Ammon's horn (tissue), 1 donor: Measurements from ENCODE around the gene PEPD.
A peak's percentile ranks its signal among the peaks of the same experiment; 100 is the strongest.

Experiments
- DNase-seq: peaks from one replicate; pipeline ENCODE4 v3.0.0-alpha.2; 2016; ENCODE audit warnings: low spot score

The PEPD gene

DNA sequence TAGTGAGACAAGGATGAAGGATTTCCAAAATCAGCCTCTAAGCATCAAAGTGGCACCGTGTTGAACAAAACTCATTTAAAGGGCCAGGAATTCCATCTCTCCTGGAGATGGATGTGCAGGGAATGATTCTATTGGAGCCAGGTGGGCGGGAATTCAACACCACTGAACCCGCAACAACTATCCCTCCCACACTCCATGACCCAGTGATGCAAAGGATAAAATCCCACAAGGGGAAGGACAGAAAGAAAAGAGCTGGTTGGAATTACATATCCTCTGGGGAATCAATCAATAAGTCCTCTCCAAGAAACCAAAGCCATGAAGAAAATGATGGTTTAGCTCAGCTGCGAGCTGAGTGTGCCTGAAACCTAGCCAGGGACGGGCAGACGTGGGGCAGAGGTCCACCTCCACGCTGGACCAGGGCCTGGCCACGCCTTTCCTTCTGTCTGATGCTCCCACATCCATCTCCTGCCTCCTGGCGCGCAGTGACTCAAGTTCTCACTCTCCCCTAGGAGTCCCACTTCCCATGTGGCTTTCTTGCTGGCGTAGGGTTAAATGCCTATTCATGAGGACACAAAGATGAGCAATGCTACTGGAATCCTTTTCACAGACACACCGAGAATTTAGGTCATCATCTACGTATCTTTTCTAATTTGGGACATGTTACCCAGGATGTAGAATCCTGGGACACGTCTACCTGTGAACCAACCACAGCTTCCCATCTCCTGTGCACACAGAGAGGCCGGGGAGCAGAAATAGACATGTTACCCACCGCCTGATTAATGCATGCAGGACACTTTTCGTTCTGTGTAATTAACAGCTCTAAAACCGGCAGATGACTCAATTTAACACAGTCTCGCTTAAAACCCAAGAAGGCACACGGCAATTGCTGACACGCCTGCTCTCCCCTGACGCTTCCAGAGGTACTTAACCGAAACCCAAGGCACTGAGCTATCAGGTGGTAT lies 48.6 kb downstream of the PEPD start:
- no peak for DNase-seq

DNA sequence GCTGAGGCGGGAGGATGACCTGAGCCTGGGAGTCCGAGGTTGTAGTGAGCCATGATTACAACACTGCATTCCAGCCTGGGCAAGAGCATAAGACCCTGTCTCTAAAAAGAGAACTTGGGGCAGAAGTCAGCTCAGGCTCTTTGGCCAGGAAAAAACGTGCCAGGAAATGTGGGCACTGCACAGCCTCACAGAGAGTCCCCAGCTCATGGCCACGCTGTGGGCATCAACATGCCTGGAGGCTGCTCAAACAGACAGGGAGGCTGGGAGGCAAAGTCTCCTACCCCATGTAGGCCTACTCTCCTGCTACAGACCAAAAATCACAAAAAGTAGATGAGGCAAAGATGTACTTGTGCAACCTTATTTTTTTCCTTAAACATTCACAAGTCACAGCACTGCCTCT lies 49.4 kb downstream of the PEPD start:
- no peak for DNase-seq

DNA sequence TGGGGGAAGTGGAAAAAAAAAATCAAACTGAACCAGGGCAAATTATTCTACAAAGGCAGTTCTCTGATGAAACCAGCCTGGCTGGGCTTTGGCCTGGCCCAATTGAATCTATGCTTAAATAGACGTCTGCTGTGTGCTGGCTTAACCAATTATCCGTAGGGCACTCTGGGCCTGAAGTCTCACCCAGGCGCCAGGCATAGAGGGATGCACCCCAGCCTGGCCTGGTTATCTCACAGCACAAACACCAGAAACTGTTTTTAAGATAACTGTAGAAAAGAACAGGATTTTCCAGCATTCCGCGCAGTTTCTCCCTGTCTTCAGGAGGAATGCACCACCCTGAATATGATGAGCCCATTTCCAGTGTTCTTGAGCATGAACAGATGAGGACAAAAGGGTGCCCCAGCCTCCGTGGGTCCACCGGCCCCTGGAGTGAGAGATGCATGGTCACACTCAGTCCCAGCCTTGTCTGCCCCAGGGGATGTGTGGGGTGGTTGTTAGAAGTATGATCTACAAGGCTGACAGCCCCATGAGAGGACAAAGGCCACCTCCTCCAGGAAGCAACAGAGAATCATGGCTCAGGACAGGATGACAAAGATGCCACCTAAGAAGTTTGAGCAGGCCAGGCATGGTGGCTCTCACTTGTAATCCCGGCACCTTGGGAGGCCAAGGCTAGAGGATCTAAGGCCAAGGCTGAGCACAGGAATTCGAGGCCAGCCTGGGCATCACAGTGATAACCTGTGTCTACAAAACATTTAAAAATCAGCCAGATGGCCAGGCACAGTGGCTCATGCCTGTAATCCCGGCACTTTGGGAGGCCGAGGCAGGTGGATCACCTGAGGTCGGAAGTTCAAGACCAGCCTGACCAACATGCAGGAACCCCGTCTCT lies 50.2 kb downstream of the PEPD start:
- DNase-seq: no peak

DNA sequence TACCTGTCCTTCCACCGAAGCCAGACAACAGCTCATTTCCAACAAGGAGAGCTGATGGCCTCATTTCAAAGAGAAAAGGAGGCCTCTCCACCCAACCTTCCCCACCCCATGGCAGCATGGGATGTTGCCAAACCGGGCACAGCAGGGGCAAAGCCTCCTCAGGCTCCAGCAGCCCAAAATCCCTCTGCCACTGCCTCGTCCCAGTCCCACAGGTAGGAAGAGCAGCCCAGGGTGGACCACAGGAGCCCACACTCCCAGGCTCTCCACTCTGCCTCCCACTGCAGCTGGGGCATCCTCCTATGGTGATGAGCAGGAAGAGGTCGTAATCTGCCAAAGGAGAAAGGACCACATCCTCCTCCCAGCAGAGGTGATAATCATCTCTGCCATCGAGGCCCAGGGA lies 50.9 kb downstream of the PEPD start:
- no peak for DNase-seq

DNA sequence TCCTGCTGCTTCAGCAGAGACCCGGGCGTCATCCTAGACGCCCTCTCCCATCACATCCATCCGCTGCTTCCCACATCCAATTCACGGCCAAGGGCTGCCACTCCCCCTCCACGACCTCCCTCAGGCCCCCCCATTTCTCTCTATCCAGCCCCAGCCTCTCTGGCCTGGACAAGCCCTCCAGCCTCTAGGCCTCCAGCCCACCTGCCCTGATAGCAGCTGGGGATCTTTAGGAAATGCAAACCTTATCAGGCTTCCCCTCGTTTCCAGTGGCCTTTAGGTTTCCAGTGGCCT lies 51.6 kb downstream of the PEPD start:
- DNase-seq: no peak

DNA sequence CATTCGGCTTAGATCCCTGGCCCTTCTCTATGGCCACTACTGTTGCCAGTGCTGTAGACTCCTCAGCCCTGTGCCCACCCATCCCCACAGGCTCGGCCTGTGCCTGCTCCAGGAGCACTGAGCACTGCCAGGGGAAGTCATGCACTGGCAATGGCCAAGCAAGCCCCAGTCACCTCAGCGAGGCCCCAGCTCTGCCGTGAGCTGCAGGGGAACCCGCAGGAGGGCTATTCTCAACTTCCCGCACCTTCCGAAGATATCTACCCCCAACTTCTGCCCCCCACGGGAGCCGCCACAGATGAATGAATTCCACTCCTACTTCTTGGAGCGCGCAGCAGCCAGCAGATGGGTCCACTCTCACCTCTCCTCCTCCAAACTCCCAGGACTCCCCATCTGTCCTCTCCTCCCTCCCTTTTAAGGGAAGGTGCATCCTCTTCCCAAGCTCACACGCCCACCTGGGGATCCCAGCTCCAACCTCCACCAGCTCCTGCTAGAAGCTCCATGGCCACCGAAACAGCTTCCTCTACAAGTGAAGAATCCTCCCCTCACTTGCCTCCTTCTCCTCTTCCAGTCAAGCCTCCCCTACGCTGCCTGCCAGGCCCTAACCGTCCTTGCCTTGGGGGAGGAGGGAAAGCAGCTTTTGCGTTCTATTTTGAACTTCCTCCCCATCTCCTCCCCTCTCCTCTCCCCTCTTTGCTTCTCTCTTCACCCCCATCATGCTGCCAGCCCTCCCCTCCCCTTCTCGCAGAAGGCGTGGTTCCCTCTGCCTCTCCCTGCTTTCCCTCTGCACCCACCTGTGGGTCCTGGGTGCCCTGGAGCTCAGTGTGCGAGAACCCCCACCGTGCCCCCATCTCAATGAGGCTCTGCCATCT lies 52.2 kb downstream of the PEPD start:
- DNase-seq: no peak

DNA sequence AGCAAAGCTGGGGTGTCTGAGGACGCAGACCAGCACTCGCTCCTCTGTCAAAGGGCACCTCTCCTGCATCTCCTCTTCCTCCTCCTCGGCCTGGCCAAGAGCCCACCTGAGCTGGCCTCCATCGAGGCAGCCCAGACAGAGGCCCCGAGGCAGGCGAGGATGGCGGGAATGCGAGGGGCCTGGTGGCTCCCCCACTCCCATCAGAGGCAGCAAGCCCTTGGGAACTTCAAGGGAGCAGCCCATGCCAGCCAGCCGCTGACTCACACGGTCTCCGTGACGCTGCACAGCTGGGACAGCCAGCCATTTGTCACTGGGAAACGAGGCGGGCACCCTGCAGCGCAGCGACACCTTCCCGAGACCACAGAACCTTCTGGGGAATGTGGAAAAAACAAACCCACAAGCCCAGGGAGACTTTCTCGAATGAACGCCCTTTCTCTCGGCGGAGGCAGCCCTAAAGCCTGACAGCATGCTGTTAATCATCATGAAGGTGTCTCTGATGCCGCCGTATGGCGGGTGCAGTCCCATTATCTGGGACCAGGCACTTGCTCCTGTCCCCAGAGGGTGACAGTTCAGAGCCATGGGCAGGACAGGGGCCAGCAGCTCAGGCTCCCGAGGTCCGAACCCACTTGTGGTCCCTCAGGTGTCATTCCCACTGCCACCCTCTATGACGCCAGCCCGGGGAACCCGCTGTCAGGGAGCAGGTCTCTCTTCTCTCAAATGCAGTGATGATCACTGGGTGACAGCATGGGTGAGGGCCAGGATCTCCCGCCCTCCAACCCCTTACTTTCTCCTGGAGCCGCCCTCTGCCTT lies 53.0 kb downstream of the PEPD start:
- DNase-seq: no peak

DNA sequence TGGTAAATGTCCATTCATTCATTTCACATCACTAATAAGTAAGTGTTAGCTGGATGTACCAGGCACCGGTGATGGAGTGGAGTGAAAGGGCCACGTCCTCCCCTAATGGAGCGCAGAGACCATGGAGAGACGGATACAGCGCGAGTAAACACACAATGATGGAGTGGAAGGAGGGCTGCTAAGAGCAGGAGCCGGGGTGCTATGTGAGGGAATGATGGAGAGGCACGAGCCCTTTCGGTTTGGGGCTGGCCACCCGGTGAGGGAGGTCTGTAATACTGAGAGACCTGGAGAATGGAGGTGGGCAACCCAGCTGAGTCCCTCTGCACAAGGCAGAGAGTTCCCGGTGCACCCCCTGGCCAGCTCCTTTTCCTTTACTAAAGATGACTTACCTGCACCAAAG lies 53.7 kb downstream of the PEPD start:
- no peak for DNase-seq

DNA sequence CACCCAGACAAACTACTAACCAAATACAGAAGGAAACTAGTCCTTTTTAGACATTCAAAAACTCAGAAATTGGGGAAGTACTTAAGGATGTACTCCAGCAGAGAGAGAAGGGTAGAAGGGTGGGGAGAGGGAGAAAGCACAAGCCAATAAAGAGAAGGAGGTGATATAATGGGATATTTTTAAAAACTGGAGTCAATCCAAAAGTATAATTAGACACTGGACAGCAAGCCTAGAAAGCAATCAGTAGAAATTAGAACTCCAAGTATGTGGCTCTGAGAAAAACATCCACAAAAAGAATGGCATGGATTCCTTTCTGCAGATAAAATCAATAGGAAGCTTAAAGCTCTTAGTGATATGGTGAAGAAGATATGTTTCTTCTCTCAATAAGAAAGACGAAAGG lies 55.8 kb downstream of the PEPD start:
- DNase-seq: no peak

DNA sequence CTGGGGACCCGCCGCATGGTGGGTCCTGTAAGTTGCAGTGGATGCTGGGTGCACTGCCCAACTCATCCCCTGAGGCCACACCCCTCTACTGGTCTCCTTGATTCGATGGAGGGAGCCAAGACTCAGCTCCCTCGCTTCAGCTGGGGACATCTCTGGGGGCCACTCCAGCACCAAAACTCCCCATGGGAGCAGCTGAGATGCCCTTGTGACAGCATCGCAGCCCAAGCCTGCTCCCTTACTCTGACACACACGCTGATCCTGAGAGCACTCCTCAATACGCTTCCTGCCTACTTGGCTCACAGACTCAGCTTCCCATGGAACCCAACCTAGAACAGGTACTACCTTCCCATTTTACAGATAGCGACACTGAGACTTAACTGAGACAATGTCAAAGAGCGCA lies 56.2 kb downstream of the PEPD start:
- no peak for DNase-seq

DNA sequence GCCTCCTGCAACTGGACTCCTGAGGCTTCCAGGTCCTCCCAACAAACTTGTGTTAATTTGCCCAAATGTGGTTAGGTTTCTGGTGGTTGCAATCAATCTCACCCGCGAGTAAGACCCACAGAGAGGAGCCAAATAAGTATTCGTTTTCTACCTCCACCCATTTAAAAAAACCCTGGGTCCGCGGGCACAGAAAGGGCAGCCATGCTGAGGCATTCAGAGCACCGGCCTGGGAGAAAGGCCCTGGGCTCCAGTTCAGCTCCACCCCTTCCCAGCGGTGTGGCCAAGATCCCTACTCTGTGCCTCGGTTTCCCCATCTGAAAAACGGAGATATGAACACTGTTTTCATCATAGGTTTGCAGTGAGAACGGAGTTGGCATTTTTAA lies 56.9 kb downstream of the PEPD start:
- DNase-seq: no peak

DNA sequence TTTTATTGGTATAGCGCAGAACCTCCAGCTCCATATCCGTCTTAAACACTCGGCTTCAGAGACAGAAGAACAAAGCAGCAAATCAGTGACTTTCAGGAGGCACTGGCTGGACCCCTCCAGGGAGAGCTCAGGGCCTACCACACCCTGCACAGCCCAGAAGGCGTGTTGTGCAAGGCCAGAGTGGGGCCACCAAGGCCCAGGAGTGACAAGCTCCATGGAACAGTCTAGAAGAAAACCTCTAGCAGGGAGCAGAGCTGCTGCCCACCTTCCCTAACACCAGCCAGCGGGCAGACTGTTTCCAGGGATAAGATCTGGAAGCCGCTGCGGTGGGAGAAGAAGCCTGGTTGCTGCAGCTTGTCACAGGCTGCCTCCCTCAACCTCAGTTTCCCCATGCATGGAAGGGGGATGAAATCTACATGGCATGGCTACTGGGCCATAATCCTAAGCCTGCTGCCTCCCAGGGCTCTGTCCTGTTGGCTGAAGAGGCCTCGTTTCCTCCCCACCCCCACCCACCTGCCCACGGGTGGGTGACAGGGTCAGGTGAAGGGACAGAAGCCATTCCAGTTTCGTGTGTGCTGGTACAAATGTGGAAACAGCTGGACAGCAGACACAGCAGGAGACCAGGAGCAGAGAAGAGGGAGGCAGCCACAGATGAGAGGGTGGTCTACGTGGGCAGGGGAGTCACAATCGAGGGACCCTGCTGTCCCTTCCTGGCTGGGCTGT lies 57.4 kb downstream of the PEPD start:
- no peak for DNase-seq

DNA sequence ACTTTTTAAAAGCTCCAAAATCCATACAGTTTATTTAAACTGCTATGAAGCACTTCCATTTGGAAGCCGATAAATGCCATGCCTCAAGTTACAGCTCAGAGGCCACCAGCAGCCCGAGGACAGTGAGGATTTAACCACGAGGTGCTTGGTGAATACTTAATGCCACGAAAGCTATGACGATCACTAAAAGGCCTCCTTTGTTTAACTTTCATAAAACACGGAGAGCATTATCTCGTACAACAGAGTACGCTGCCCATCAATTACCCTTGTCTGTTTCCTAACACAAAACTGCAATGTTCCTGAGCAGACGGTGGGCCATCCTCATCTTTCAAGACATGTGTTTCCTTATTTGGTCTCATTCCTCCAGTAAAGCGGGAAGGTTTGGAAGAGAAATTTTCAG lies 58.4 kb downstream of the PEPD start:
- DNase-seq: peak; percentile 48

DNA sequence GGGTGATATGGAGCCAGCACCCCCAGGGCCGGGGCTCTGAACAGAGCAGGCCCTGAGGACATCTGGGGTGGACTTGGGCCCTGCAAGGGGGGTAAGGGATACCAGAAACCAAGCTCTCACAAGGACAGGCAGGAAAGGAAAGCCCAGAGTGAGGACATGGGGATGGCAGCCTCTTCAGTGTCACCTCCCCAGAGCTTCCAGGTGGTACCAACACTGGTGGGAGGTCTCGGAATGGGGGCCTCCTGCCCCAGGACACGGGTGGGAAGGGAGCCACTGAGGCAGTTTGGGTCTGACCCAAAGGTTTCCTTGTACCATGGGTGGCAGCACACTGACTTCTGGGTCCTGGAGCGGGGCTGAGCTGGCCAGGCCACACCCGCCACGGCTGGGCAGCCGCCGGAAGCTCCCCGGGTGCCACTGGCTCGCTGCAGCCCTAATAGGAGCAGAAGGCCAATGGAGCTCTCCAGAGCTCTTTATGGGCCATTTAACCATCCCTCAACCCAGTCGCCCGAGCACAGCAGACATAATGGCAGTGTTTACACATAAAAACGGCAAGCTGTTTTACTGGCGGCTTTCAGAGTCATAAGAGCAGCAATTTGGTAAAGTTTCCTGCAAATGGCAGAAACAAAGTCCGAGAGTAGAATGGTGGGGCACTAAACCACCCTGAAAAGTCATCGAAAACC lies 59.3 kb downstream of the PEPD start:
- no peak for DNase-seq

DNA sequence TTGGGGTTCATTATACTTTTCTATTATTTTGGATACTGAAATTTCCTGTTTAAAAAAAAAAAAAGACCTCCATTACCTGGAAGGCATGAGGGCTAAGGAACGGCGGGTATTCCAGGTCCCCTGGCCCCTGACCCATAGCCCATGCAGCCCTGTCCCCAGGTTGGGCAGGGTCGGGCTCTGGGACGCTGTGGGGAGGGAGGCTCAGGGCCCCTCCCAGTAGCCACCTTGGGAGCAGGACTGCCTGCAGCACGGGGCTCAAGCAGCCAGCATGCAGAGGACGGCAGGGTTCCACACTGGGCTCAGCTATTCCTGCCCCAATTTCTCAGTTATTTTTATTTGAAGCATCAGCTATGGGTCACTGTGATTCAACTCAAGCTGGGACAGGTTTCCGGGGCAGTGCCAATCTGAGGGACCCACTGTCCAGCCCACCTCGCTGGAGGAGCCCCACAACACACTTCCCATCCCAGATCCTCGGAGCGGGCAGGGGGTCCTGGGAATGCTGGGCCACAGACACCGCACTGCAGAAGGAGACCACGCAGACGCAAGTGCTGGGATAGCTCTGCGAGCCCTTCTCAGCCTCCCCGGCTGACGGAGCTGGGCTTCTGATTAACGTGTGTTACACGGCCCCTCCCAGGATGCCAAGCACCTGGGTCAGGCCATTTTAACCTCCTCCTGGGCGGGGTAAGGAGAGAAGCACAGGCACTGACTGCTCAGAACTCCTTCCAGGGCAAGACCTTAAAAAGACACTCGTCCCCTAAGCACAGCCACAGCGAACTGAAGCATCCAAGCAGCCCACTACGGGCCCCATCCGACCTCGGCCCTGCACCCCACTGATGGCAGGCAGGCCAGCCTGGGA lies 60.1 kb downstream of the PEPD start:
- no peak for DNase-seq

DNA sequence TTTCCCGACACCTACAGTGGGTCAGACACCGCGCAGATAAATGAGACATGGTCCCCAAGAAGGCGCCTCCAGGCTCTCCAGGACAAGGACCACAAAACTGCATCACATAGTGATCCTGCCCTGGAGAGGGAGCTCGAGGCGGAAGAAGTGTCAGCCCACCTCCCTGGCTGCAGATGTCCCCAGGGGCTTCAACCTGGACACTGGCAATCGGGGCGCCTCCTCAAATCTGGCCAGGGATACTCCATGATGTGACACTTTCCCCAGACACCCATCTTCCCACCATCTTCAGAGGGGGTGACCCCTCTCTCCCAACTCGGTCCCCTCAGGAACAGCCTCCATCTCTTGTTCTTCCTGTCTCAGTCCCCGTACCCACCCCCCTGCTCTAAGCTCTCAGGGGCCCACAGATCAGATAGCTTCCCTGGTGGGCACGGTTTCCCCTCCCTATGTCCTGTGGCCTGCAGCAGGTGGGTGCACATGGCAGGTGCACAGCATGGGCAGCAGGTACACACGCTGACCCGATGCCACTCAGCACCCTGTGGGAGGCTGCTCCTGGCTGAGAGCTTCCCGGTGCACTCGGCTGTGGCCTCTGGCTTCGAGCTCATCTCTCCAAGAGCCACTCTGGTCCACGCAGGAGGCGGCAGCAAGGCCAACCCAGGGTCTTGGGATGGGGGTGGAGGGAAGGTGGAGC lies 61.2 kb downstream of the PEPD start:
- no peak for DNase-seq

DNA sequence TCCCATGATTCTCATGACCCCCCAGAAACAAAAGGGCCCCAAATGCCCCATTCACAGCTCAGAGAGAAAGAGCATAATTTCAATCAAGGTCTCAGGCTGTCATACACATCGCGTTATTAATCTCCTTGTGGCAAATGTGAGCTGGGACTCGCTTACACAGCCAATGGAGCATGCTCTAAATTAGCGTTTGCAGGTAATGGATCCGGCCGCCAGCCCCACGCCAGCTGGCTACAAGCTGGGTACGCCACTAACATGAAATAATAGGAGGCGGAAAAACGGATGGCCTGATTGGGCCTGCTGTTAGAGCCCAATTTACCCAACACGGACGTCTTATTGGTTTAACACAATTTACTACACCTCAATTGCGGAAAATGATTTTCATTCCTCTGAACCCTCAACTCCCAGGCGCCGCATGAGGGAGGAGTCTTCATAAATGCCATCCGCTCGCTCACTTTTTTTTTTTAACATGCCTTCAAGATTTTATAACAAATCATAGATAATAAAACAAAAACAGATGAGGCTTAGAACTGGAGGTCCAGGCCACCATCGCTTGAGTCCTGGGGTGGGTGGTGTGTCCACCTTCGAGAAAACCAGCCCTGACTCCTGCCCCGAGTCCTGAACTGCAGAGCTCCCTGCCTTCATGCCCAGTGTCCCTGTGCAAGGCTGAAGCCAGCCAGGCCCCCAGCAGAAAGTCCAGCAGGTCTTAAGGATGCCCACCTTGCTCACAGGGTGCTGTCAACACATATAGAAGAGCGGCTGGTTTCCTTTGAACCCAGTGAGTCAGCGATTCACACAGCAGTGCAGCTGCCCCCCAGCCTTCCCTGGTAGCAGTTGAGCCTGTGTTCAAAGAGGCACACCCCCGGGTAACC lies 62.1 kb downstream of the PEPD start:
- DNase-seq: no peak

DNA sequence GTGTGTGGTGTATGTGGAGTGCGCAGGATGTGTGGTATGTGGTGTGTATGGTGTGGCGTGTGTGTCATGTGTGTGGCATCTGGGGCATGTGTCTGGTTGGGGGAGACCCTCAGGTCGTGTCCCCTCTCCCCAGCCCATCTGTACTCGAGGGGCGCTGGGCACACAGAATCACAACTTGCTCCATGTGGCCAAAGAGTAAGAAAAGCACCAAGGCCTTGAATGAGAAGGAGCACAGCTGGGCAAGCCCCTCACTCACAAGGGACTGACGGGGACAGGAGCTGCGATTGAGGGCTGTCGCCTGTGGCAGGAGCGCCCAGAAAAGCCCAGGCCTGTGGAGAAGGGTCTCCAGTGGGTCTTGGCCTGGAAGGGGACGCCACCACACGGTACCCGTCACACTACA lies 62.8 kb downstream of the PEPD start:
- no peak for DNase-seq
